H7 (cell line): ENCODE data around the gene KCNAB1. TPM values are rescaled to one million over a fixed set of nuclear protein-coding genes. Genes with fewer than 3 reads are reported as not detected.
A peak's percentile ranks its signal among the peaks of the same experiment; 100 is the strongest.
"Not testable (repeated sequence)": the region's sequence is repeated elsewhere in the genome, so short reads cannot be mapped to it uniquely, and the experiment has no call there.

Experiments used
- DNase-seq: peaks from one replicate; pipeline ENCODE4 v3.0.0; 2012
- H3K27me3 ChIP-seq: 2 replicates; pipeline ENCODE4 v1.6.0; 2011; ENCODE audit warnings: mild to moderate bottlenecking, low read length; ENCODE audit not compliant: control insufficient read depth, insufficient read depth
- H3K36me3 ChIP-seq: replicated peaks from 2 replicates; pipeline ENCODE4 v1.5.1; 2011; ENCODE audit warnings: low read length; ENCODE audit not compliant: control insufficient read depth, insufficient read depth
- H3K4me3 ChIP-seq: 2 replicates; pipeline ENCODE4 v1.5.1; 2011; ENCODE audit warnings: low read depth, mild to moderate bottlenecking, control low read depth, low read length, moderate library complexity; ENCODE audit not compliant: insufficient read depth
- total RNA-seq: library from RNA; depleted of rRNA; stranded (reverse); fragments of >200 nt; shearing (Covaris generic); gene quantifications from 2 replicates; pipeline ENCODE4 v1.2.3, GENCODE V29; 2014

Gene KCNAB1
- total RNA-seq, 1 experiment from 2014 or later = 0.42 TPM

GRCh38 chr3:156273111-156273694 is 152.8 kb downstream of the KCNAB1 start:
- Histone ChIP-seq H3K4me3 (no peak overlapping the region), H3K36me3 (no peaks in the 10 kb centered on the region), H3K27me3 (no peaks in the 10 kb centered on the region)
- no peak for DNase-seq

- DNase-seq = no peak
- Histone ChIP-seq H3K4me3 (no peak overlapping the region), H3K36me3 (no peaks in the 10 kb centered on the region), H3K27me3 (no peaks in the 10 kb centered on the region)
These were observed 154.4 kb downstream of the KCNAB1 start for GRCh38 chr3:156274791-156275190.

- not testable (repeated sequence) for H3K36me3 ChIP-seq, H3K27me3 ChIP-seq, DNase-seq, H3K4me3 ChIP-seq
These were observed 164.3 kb downstream of the KCNAB1 start for GRCh38 chr3:156284637-156285036.

GRCh38 chr3:156285626-156286025 is 165.2 kb downstream of the KCNAB1 start:
- DNase-seq = no peak
- no peak overlapping the region for H3K4me3 ChIP-seq
- H3K27me3 ChIP-seq = peaks cover 12% of the 10 kb centered on the region
- no peaks in the 10 kb centered on the region for H3K36me3 ChIP-seq

- no peak for DNase-seq
- Histone ChIP-seq H3K4me3 (peak overlapping the region; percentile 23; the same call in 1 of the 2 replicates), H3K36me3 (no peaks in the 10 kb centered on the region), H3K27me3 (peaks cover 35% of the 10 kb centered on the region)
These were observed 170.5 kb downstream of the KCNAB1 start for GRCh38 chr3:156290924-156291271.

GRCh38 chr3:156291272-156292123 is 171.1 kb downstream of the KCNAB1 start:
- Histone ChIP-seq H3K27me3 (peaks cover 35% of the 10 kb centered on the region), H3K4me3 (peak overlapping the region; percentile 23; the same call in 1 of the 2 replicates), H3K36me3 (no peaks in the 10 kb centered on the region)
- DNase-seq = peak; percentile 78

GRCh38 chr3:156293566-156293965 is 173.2 kb downstream of the KCNAB1 start:
- H3K36me3 ChIP-seq = no peaks in the 10 kb centered on the region
- DNase-seq = no peak
- H3K27me3 ChIP-seq = peaks cover 34% of the 10 kb centered on the region
- no peak overlapping the region for H3K4me3 ChIP-seq

GRCh38 chr3:156297582-156297981 is 177.2 kb downstream of the KCNAB1 start:
- no peak for DNase-seq

GRCh38 chr3:156298014-156298413 is 177.6 kb downstream of the KCNAB1 start:
- Histone ChIP-seq H3K36me3 (no peaks in the 10 kb centered on the region), H3K27me3 (no peaks in the 10 kb centered on the region), H3K4me3 (no peak overlapping the region)
- no peak for DNase-seq

More at GRCh38 chr3:156297582-156297981, 177.2 kb downstream of the KCNAB1 start:
- Histone ChIP-seq H3K4me3 (no peak overlapping the region), H3K27me3 (peaks cover 3% of the 10 kb centered on the region), H3K36me3 (no peaks in the 10 kb centered on the region)

- Histone ChIP-seq H3K27me3 (no peaks in the 10 kb centered on the region), H3K36me3 (no peaks in the 10 kb centered on the region), H3K4me3 (no peak overlapping the region)
- DNase-seq = no peak
These were observed 178.6 kb downstream of the KCNAB1 start for GRCh38 chr3:156298938-156299337.

GRCh38 chr3:156299569-156299968 is 179.2 kb downstream of the KCNAB1 start:
- Histone ChIP-seq H3K36me3 (no peaks in the 10 kb centered on the region), H3K27me3 (no peaks in the 10 kb centered on the region), H3K4me3 (no peak overlapping the region)
- DNase-seq = no peak

- DNase-seq = no peak
- Histone ChIP-seq H3K36me3 (no peaks in the 10 kb centered on the region), H3K4me3 (no peak overlapping the region), H3K27me3 (no peaks in the 10 kb centered on the region)
These were observed 180.0 kb downstream of the KCNAB1 start for GRCh38 chr3:156300371-156300770.

GRCh38 chr3:156300929-156301840 is 180.8 kb downstream of the KCNAB1 start:
- Histone ChIP-seq H3K27me3 (no peaks in the 10 kb centered on the region), H3K36me3 (no peaks in the 10 kb centered on the region), H3K4me3 (no peak overlapping the region)
- DNase-seq = no peak

GRCh38 chr3:156303001-156303707 is 182.8 kb downstream of the KCNAB1 start:
- H3K4me3 ChIP-seq = no peak overlapping the region
- H3K27me3 ChIP-seq = no peaks in the 10 kb centered on the region
- DNase-seq = no peak
- H3K36me3 ChIP-seq = no peaks in the 10 kb centered on the region
